Tibial artery (tissue), 4 donors: ENCODE results near the gene KCTD20.

ENCODE experiments used
- DNase-seq, 2 donors: peaks; one replicate each; pipeline ENCODE4 v3.0.0-alpha.2; 2019
- H3K27ac ChIP-seq, 2 donors: fragments of 200-600 bp; sonication (generic) in 1 of 2; 1 replicate in 1 of 2; 2 replicates in 1 of 2; pipeline ENCODE4 v1.5.1; 2018 to 2019; ENCODE audit warnings: mild to moderate bottlenecking in 1 of 2
- H3K27me3 ChIP-seq, 2 donors: fragments of 200-600 bp; sonication (generic) in 1 of 2; one replicate each; pipeline versions ENCODE4 v1.5.1 to v1.6.0; 2016 to 2019
- H3K36me3 ChIP-seq, 3 donors: fragments of 200-600 bp; sonication (generic) in 2 of 3; one replicate each; pipeline ENCODE4 v1.5.1; 2016 to 2019; ENCODE audit warnings: mild to moderate bottlenecking in 2 of 3
- H3K4me1 ChIP-seq, 4 donors: fragments of 200-600 bp; sonication (generic) in 2 of 4; 1 replicate in 3 of 4; 2 replicates in 1 of 4; pipeline ENCODE4 v1.5.1; 2016 to 2019
- H3K4me3 ChIP-seq, 2 donors: fragments of 200-600 bp; sonication (generic) in 1 of 2; 1 replicate in 1 of 2; 2 replicates in 1 of 2; pipeline ENCODE4 v1.5.1; 2018 to 2019; ENCODE audit warnings: mild to moderate bottlenecking in 2 of 2
- H3K9me3 ChIP-seq, 3 donors: fragments of 200-600 bp; sonication (generic) in 1 of 3; one replicate each; pipeline ENCODE4 v1.5.1; 2016 to 2019
- CTCF ChIP-seq, 2 experiments: fragments of 200-600 bp in 1 of 2; fragments of 450-650 bp in 1 of 2; IDR thresholded peaks; one replicate each; pipeline ENCODE4 v1.5.1; 2017 to 2019; ENCODE audit warnings: antibody characterized with exemption in 2 of 2, mild to moderate bottlenecking in 1 of 2, moderate library complexity in 1 of 2
- intact Hi-C: fragments of 100-400 bp; cut with DNase I; formaldehyde crosslinking; loops from one replicate; pipeline ENCODE4 v1.15.0; 2023; ENCODE audit warnings: low total_unique reads

KCTD20 gene

GRCh38 chr6:36423101-36423824, 19.5 kb upstream of the KCTD20 start:
- H3K27me3 ChIP-seq, result no peaks in the 10 kb centered on the region
- intact Hi-C loops, result loop anchor here (2.0 to 10.0 kb wide), 3 partner anchors 20 to 259 kb away; partner anchors contain the start of genes KCTD20, PXT1 and STK38
- H3K4me3 ChIP-seq, result peak overlapping the region; percentile 54 to 57
- peaks cover 0 to 14% (median 5%) of the 10 kb centered on the region in 4 donors for H3K4me1 ChIP-seq
- no peaks in the 10 kb centered on the region for H3K9me3 ChIP-seq
- peak; percentile 98 for DNase-seq
- peak; percentile 56 to 60 for TF ChIP-seq CTCF (IDR thresholded peaks at IDR 0.05)
- H3K36me3 ChIP-seq, result no peaks in the 10 kb centered on the region
- peak overlapping the region; percentile 56 to 83 for H3K27ac ChIP-seq

- no peak for TF ChIP-seq CTCF (IDR thresholded peaks at IDR 0.05)
- no peak overlapping the region for H3K4me3 ChIP-seq
- H3K36me3 ChIP-seq, result no peaks in the 10 kb centered on the region
- H3K27ac ChIP-seq, result no peak overlapping the region
- no peaks in the 10 kb centered on the region for H3K27me3 ChIP-seq
- intact Hi-C loops, result loop anchor here (10.0 kb wide), 1 partner anchor 118 kb away; the partner anchor contains the start of gene STK38
- DNase-seq, result no peak
- peaks cover 0 to 14% (median 5%) of the 10 kb centered on the region in 4 donors for H3K4me1 ChIP-seq
- H3K9me3 ChIP-seq, result no peaks in the 10 kb centered on the region
Measured at GRCh38 chr6:36426622-36427021, 16.2 kb upstream of the KCTD20 start.

- no peak for TF ChIP-seq CTCF (IDR thresholded peaks at IDR 0.05)
- Histone ChIP-seq H3K4me1 (peaks cover 0 to 2% (median 0%) of the 10 kb centered on the region in 4 donors), H3K27ac (no peak overlapping the region), H3K27me3 (no peaks in the 10 kb centered on the region), H3K9me3 (no peaks in the 10 kb centered on the region), H3K36me3 (no peaks in the 10 kb centered on the region), H3K4me3 (no peak overlapping the region)
- no peak for DNase-seq
- intact Hi-C loops, result loop anchor here (10.0 kb wide), 1 partner anchor 116 kb away; the partner anchor contains the start of gene STK38
Measured at GRCh38 chr6:36428911-36429310, 13.9 kb upstream of the KCTD20 start.

- Histone ChIP-seq H3K36me3 (no peaks in the 10 kb centered on the region), H3K27me3 (no peaks in the 10 kb centered on the region), H3K9me3 (no peaks in the 10 kb centered on the region), H3K4me3 (no peak overlapping the region), H3K27ac (no peak overlapping the region), H3K4me1 (no peaks in the 10 kb centered on the region)
- intact Hi-C loops, result no loop called here
- DNase-seq, result no peak
- TF ChIP-seq CTCF (IDR thresholded peaks at IDR 0.05), result no peak
Measured at GRCh38 chr6:36430351-36430750, 12.4 kb upstream of the KCTD20 start.

- Histone ChIP-seq H3K27ac (no peak overlapping the region), H3K27me3 (no peaks in the 10 kb centered on the region), H3K4me3 (no peak overlapping the region), H3K9me3 (no peaks in the 10 kb centered on the region), H3K36me3 (no peaks in the 10 kb centered on the region), H3K4me1 (no peaks in the 10 kb centered on the region)
- DNase-seq, result no peak
- no peak for TF ChIP-seq CTCF (IDR thresholded peaks at IDR 0.05)
- intact Hi-C loops, result no loop called here
Measured at GRCh38 chr6:36431197-36431596, 11.6 kb upstream of the KCTD20 start.
